ENCODE measurements around the gene HOXA10.

- TF ChIP-seq CTCF (IDR thresholded peaks at IDR 0.05) (no peak), POLR2A (IDR thresholded peaks at IDR 0.05) (no peak), EP300 (IDR thresholded peaks at IDR 0.05) (no peak)
Measured at GRCh38 chr7:27215356-27215755, 41.2 kb upstream of the HOXA10 start.
